ENCODE results near the gene DAG1.

Gene DAG1

DNA sequence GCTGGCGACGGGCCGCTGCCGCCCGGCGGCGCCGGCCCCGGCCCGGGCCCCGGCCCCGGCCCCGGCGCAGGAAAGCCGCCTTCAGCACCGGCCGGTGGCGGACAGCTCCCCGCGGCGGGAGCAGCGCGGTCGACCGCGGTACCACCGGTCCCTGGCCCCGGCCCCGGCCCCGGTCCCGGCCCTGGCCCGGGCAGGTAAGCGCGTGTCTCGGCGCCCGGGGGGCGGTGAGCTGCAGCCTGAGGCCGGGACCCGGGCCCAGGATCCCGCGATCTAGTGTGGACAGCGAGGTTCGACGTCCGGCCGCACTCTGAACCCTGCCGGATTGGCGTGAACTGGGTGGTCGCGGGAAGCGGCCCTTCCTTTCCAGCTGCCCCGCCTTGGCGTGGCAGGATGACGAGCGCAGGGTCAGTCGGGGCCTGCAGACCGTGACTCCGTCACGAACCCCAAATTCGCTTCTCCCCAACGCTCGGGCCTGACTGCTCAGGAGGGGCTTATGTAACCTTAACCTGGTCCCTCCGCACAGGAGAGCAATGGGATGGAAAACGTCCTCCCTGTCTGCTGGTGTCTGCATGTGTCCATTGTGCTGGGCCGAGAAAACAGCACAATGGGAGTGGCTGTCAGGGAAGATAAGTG is 84.7 kb downstream of the DAG1 start:
- DNase-seq = no peak

DNA sequence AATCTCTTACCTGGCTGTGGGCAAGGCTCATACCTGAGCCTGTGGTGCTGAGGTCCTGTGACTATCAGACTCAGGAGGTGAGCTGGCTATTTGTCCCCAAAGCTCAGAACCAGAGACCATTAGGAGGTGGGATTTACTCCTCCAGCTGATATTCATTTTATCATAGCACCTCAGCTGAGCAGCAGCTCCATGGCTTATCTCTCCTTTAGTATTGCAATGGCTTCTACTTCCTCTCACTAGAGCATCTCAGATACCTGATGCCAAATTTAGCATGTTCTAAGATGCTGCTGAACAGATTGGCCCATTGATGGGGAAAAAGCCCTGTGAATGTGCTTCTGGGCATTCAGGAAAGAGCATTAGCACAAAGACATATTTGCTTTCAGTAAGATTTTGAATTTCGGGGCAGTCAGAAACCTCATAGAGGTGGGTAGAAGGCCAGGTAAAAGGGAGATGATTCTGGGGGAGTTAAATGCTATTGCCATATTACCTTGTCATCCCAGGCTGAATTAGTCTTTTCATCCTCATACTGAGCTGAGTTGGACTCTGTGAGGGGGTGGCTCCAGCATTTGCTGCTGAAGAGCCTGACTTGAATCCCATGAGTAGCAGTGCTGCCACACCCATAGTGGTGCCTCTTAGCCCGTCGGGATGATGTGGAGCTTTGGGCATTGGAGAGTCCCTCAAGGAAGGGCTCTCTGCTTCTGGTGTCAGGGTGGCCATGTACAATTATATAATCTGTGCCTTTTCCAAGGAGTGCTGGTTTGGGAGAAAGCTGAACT is 86.6 kb downstream of the DAG1 start:
- no peak for DNase-seq

- no peak for DNase-seq
Measured at GRCh38 chr3:49563040-49563578, 93.0 kb downstream of the DAG1 start.

DNA sequence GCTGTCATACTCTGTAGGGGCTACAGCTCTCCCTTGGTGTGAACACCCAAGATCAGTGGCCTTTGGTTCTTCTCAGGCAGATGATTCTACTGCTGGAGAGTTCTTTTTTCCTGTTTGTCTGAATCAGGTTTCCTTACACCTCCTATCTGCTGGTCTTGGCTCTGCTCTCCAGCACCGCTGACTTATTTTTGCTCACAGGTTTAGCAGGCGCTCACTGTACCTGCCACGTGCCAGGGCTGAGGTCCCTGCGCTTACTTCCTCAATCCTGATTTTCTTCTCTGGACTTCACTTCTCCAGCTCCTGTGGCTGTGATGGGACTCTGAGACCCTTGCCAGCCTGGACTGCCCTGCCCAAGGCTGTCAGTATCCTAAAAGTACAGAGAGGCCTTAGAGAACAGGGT is 93.7 kb downstream of the DAG1 start:
- no peak for DNase-seq

- no peak for DNase-seq
Measured at GRCh38 chr3:49566312-49566711, 96.2 kb downstream of the DAG1 start.

DNA sequence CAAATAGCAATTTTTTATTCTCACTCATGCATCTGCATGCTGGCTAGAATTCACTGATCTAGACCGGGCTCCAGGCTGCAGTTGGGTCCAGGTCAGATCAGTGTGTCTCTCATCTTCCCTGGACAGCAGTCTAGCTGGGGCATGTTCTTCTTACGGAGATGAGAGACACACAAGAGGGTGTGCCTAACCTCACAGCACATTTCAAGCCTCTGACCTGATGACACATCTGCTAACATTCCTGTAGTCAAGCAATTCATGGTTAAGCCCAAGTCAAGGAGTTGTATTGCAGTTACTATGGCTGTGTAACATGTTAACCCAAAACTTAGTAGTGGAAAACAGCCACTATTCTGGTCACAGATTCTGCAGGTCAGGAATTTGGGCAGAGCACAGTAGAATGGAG is 97.3 kb downstream of the DAG1 start:
- no peak for DNase-seq

DNA sequence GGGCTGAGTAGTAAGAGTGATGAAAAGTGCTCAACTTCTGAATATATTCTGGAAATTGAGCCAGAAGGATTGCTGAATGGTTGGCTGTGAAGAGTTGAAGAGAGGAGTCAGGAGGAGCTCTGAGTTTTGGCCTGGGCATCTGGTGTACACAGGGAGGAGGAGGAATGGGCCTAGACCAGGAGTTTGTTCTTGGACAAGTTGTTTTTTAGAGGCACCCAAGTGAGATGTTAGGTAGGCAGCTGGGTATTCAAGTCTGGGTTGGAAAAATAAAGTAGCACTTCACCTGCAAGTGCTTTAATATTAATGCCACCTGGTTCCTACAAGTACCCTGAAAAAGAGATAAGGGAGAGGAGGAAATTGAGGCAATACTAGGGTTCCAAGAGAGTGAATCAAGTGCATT is 98.9 kb downstream of the DAG1 start:
- DNase-seq = no peak

- no peak for DNase-seq
Measured at GRCh38 chr3:49570028-49570654, 100.1 kb downstream of the DAG1 start.

GRCh38 chr3:49582177-49582576 is 112.1 kb downstream of the DAG1 start:
- DNase-seq = no peak

Data from NCI-H2171 (cell line).